Right lobe of liver (tissue), 6 donors: ENCODE data around the gene FLVCR2. TPM values are rescaled to one million over a fixed set of nuclear protein-coding genes. Genes with fewer than 3 reads are reported as not detected.
"Not testable (repeated sequence)": the region's sequence is repeated elsewhere in the genome, so short reads cannot be mapped to it uniquely, and the experiment has no call there.

Source experiments
- ATAC-seq, 4 donors: fragments of 200-7000 bp; cut with Tn5 transposase; one replicate each; pipeline ENCODE4 v1.9.1; 2020; ENCODE audit warnings: mild to moderate bottlenecking in 4 of 4, moderate library complexity in 4 of 4
- DNase-seq, 3 donors: peaks; one replicate each; pipeline ENCODE4 v3.0.0-alpha.2; 2020
- H3K27ac ChIP-seq, 3 donors: fragments of 200-600 bp; one replicate each; pipeline ENCODE4 v1.8.0; 2022
- H3K27me3 ChIP-seq, 2 donors: fragments of 200-600 bp; one replicate each; pipeline ENCODE4 v1.8.0; 2022
- H3K36me3 ChIP-seq, 4 donors: fragments of 200-600 bp; sonication (generic) in 1 of 4; one replicate each; pipeline versions ENCODE4 v1.5.1 to v1.8.0; 2017 to 2022; ENCODE audit warnings: control low read depth in 1 of 4
- H3K4me1 ChIP-seq, 4 donors: fragments of 200-600 bp; sonication (generic) in 1 of 4; one replicate each; pipeline versions ENCODE4 v1.5.1 to v1.8.0; 2017 to 2022; ENCODE audit warnings: control low read depth in 1 of 4
- H3K4me3 ChIP-seq, 3 donors: fragments of 200-600 bp; one replicate each; pipeline ENCODE4 v1.8.0; 2022
- H3K9me3 ChIP-seq, 4 donors: fragments of 200-600 bp; sonication (generic) in 1 of 4; one replicate each; pipeline versions ENCODE4 v1.5.1 to v1.8.0; 2017 to 2022; ENCODE audit warnings: control low read depth in 1 of 4
- POLR2A ChIP-seq: fragments of 450-650 bp; IDR thresholded peaks from one replicate; pipeline ENCODE4 v1.6.1; 2017; ENCODE audit warnings: antibody characterized with exemption, mild to moderate bottlenecking
- WGBS: methylation state at CpG from one replicate; pipeline ENCODE4 v1.1.6; 2018; ENCODE audit warnings: low coverage, low lambda C conversion rate; ENCODE audit not compliant: insufficient coverage; ENCODE audit errors: missing lambda C conversion rate; 5-methylcytosine and 5-hydroxymethylcytosine counted together
- intact Hi-C, 2 donors: fragments of 100-400 bp; cut with DNase I; formaldehyde crosslinking; loops; one replicate each; pipeline versions ENCODE4 v1.11.2 to v1.14.1; 2022
- total RNA-seq, 6 experiments: library from RNA; depleted of rRNA in 2 of 6; stranded (reverse); fragments of >200 nt in 2 of 6; fragmentation: NEBNext Ultra II Directional in 3 of 6; extraction: Animal tissue kit (Norgen Biotek cat#: 25700) in 3 of 6; gene quantifications; one replicate each; pipeline versions ENCODE4 v1.1.0 to v1.2.4, GENCODE V29; 2016 to 2023
- TF ChIP-seq, protein P1 (sequence below), 4 donors: fragments of 200-600 bp in 3 of 4; fragments of 450-650 bp in 1 of 4; IDR thresholded peaks; one replicate each; pipeline versions ENCODE4 v1.5.1 to v1.8.0; 2016 to 2022; ENCODE audit warnings: antibody characterized with exemption in 4 of 4, mild to moderate bottlenecking in 2 of 4
- donor health status: DM: no; HTN: yes; CAD: no.
- donor health status: DM: no; HTN: no; CAD: no.
- donor health status: DM: no; HTN: no; CAD: no.
- donor health status: DM: no; HTN: yes; CAD: no.
- donor health status: DM: no; HTN: yes; CAD: no.

Gene FLVCR2
- total RNA-seq, 6 experiments from 2014 or later = 17.0 to 42.8 (median 27.8) TPM

DNA sequence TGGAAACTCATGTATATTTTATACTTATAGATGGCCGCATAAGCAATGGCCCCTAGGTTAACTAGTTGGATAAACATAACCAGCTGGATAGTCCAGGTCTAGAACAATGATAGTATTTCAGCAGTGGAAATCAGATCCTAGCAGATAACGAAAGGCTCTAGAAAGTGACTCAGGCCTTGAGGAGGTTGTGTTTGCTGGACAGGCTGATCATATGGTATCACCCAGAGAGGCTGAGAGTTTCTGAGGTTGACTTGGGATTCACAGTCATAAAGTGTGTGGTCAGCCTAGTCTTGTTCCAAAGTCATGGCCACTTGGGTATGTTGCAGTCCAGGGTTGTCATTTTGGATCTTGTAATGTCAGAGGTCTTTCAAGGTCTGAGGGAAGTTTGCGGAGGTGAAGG is 16.8 kb downstream of the FLVCR2 start:
- intact Hi-C loops = no loop called here
- WGBS = 87% methylated on average over 3 of the region's 3 CpGs
- TF ChIP-seq, protein P1, sequence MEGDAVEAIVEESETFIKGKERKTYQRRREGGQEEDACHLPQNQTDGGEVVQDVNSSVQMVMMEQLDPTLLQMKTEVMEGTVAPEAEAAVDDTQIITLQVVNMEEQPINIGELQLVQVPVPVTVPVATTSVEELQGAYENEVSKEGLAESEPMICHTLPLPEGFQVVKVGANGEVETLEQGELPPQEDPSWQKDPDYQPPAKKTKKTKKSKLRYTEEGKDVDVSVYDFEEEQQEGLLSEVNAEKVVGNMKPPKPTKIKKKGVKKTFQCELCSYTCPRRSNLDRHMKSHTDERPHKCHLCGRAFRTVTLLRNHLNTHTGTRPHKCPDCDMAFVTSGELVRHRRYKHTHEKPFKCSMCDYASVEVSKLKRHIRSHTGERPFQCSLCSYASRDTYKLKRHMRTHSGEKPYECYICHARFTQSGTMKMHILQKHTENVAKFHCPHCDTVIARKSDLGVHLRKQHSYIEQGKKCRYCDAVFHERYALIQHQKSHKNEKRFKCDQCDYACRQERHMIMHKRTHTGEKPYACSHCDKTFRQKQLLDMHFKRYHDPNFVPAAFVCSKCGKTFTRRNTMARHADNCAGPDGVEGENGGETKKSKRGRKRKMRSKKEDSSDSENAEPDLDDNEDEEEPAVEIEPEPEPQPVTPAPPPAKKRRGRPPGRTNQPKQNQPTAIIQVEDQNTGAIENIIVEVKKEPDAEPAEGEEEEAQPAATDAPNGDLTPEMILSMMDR (IDR thresholded peaks at IDR 0.05) = no peak
- no peak for TF ChIP-seq POLR2A
- H3K9me3 ChIP-seq = no peaks in the 10 kb centered on the region
- H3K4me3 ChIP-seq = no peak overlapping the region
- peaks cover 0 to 25% (median 4%) of the 10 kb centered on the region in 4 donors for H3K4me1 ChIP-seq
- H3K27me3 ChIP-seq = no peaks in the 10 kb centered on the region
- H3K27ac ChIP-seq = no peak overlapping the region
- ATAC-seq (no peak), DNase-seq (no peak)
- H3K36me3 ChIP-seq = no peaks in the 10 kb centered on the region

DNA sequence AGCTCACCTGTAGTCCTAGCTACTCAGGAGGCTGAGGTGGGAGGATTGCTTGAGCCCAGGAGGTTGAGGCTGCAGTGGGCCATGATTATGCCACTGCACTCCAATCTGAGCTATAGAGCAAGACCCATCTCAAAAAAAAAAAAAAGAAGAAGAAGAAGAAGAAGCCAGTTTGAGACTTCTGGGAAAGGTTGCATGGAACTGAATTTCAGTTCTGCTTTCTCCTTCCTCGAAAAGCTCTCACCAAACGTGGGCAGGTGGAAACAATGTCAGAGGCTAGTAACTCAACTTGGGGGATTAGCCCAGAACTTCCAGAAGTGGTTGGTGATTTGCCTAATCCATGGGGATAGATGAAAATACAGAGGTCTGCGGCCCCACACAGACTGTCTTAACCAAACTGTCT is 18.7 kb downstream of the FLVCR2 start:
- peak in 2 of 4 donors; percentile 17 to 20 for ATAC-seq
- H3K4me1 ChIP-seq = peaks cover 0 to 30% (median 5%) of the 10 kb centered on the region in 4 donors

DNA sequence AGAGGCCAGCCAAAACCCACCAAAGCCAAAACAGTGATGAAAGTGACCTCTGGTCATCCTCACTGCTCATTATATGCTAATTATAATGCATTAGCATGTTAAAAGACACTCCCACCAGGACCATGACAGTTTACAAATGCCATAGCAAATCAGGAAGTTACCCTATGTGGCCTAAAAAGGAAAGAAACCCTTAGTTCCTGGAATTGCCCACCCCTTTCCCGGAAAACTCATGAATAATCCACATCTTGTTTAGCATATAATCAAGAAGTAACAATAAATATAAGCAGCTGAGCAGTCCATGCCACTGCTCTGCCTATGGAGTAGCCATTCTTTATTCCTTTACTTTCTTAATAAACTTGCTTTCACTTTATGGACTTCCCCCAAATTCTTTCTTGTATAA is 21.7 kb downstream of the FLVCR2 start:
- DNase-seq, ATAC-seq, H3K27ac ChIP-seq, H3K4me3 ChIP-seq, intact Hi-C loops, H3K36me3 ChIP-seq, H3K9me3 ChIP-seq, H3K27me3 ChIP-seq: not testable (repeated sequence)
- WGBS = 69% methylated on average over 1 of the region's 1 CpG
- peaks cover 0 to 31% (median 2%) of the 10 kb centered on the region in 4 donors for H3K4me1 ChIP-seq

More for the DNA sequence above, 18.7 kb downstream of the FLVCR2 start:
- Histone ChIP-seq H3K9me3 (no peaks in the 10 kb centered on the region), H3K27me3 (no peaks in the 10 kb centered on the region), H3K4me3 (no peak overlapping the region), H3K36me3 (no peaks in the 10 kb centered on the region), H3K27ac (no peak overlapping the region)
- DNase-seq = no peak
- intact Hi-C loops = no loop called here
- 43% methylated on average over 2 of the region's 3 CpGs for WGBS
- TF ChIP-seq, protein P1 (IDR thresholded peaks at IDR 0.05) = no peak
- TF ChIP-seq POLR2A = no peak

DNA sequence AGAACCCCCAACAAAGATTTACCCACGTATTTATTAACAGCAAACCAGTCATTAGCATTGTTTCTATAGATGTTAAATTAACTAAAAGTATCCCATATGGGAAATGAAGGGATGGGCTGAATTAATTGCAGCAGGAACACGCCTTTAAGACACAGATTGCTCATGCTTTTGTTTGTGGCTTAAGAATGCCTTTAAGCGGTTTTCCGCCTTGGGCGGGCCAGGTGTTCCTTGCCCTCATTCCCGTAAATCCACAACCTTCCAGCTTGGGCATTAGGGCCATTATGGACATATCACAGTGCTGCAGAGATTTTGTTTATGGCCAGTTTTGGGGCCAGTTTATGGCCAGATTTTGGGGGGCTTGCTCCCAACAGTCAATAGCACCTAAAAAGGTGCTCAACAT is 22.6 kb downstream of the FLVCR2 start:
- H3K27ac ChIP-seq, H3K27me3 ChIP-seq, DNase-seq, H3K36me3 ChIP-seq, H3K4me3 ChIP-seq, intact Hi-C loops, ATAC-seq, H3K9me3 ChIP-seq: not testable (repeated sequence)
- 80% methylated on average over 2 of the region's 6 CpGs for WGBS
- peaks cover 0 to 22% (median 2%) of the 10 kb centered on the region in 4 donors for H3K4me1 ChIP-seq

- WGBS = 8% methylated on average over 3 of the region's 3 CpGs
- peak; percentile 9 to 69 (median 55) for ATAC-seq
- Histone ChIP-seq H3K9me3 (no peaks in the 10 kb centered on the region), H3K4me3 (peak overlapping the region in 1 of 3 donors; percentile 2), H3K36me3 (no peaks in the 10 kb centered on the region), H3K27ac (peak overlapping the region in 1 of 3 donors; percentile 11), H3K27me3 (no peaks in the 10 kb centered on the region), H3K4me1 (peaks cover 0 to 19% (median 2%) of the 10 kb centered on the region in 4 donors)
- TF ChIP-seq, protein P1 (IDR thresholded peaks at IDR 0.05) = no peak
- TF ChIP-seq POLR2A = no peak
- intact Hi-C loops = no loop called here
- no peak for DNase-seq
Measured at GRCh38 chr14:75602503-75602902, 24.1 kb downstream of the FLVCR2 start.
